Measurements from ENCODE around the gene SNRNP25. TPM values are rescaled to one million over a fixed set of nuclear protein-coding genes. Genes with fewer than 3 reads are reported as not detected.

SNRNP25 gene
- total RNA-seq, 1 donor from 2014 or later, result 14.3 TPM

GRCh38 chr16:89391-90302 is 36.0 kb downstream of the SNRNP25 start:
- DNase-seq (ENCODE audit: low spot score in 2 of 2), result no peak
- FAIRE-seq, result no peak

GRCh38 chr16:91484-91883 is 37.9 kb downstream of the SNRNP25 start:
- DNase-seq (ENCODE audit: low spot score in 2 of 2), result peak; percentile 73 to 76

GRCh38 chr16:92431-93339 is 39.1 kb downstream of the SNRNP25 start:
- DNase-seq (ENCODE audit: low spot score in 2 of 2) (no peak), FAIRE-seq (no peak)

More at GRCh38 chr16:91484-91883, 37.9 kb downstream of the SNRNP25 start:
- FAIRE-seq, result no peak

GRCh38 chr16:94918-95265 is 41.3 kb downstream of the SNRNP25 start:
- FAIRE-seq (no peak), DNase-seq (ENCODE audit: low spot score in 2 of 2) (no peak)

GRCh38 chr16:96935-97381 is 43.3 kb downstream of the SNRNP25 start:
- DNase-seq (ENCODE audit: low spot score in 2 of 2) (peak; percentile 78 to 95), FAIRE-seq (no peak)

- no peak for FAIRE-seq
- no peak for DNase-seq (ENCODE audit: low spot score in 2 of 2)
Measured at GRCh38 chr16:97822-98221, 44.2 kb downstream of the SNRNP25 start.

GRCh38 chr16:100989-101388 is 47.4 kb downstream of the SNRNP25 start:
- FAIRE-seq (no peak), DNase-seq (ENCODE audit: low spot score in 2 of 2) (no peak)

GRCh38 chr16:101586-101985 is 48.0 kb downstream of the SNRNP25 start:
- DNase-seq (ENCODE audit: low spot score in 2 of 2), result no peak
- no peak for FAIRE-seq

GRCh38 chr16:102060-102855 is 48.6 kb downstream of the SNRNP25 start:
- FAIRE-seq (no peak), DNase-seq (ENCODE audit: low spot score in 2 of 2) (no peak)

GRCh38 chr16:104355-104754 is 50.7 kb downstream of the SNRNP25 start:
- no peak for FAIRE-seq
- DNase-seq (ENCODE audit: low spot score in 2 of 2), result no peak

GRCh38 chr16:104928-105327 is 51.3 kb downstream of the SNRNP25 start:
- no peak for FAIRE-seq
- DNase-seq (ENCODE audit: low spot score in 2 of 2), result no peak

- no peak for DNase-seq (ENCODE audit: low spot score in 2 of 2)
- FAIRE-seq, result no peak
Measured at GRCh38 chr16:105521-105920, 51.9 kb downstream of the SNRNP25 start.

GRCh38 chr16:106623-107324 is 53.1 kb downstream of the SNRNP25 start:
- DNase-seq (ENCODE audit: low spot score in 2 of 2) (peak; percentile 56 to 74), FAIRE-seq (no peak)

Small RNAs within 50 kb of the gene (small RNA-seq; reads per million reads assigned to genes)
- gene MIR6859-4 (not detected), gene Z69720.2 (not detected)

Other genes starting within 250 kb of the SNRNP25 start
- 4.9 TPM for gene POLR3K, start 220 bp upstream of the SNRNP25 start, total RNA-seq
- gene RHBDF1, start 18.8 kb downstream of the SNRNP25 start, total RNA-seq, result 1.6 TPM
- gene MPG, start 24.4 kb downstream of the SNRNP25 start, total RNA-seq, result 48.9 TPM
- 8.2 TPM for gene NPRL3, start 84.8 kb downstream of the SNRNP25 start, total RNA-seq
- not detected for gene HBZ, start 98.8 kb downstream of the SNRNP25 start, total RNA-seq
- 29.3 TPM for gene HBM, start 112.2 kb downstream of the SNRNP25 start, total RNA-seq
- gene HBA2, start 119.0 kb downstream of the SNRNP25 start, total RNA-seq, result 823 TPM
- 371 TPM for gene HBA1, start 122.9 kb downstream of the SNRNP25 start, total RNA-seq
- 6.9 TPM for gene HBQ1, start 126.6 kb downstream of the SNRNP25 start, total RNA-seq
- gene LUC7L, start 175.6 kb downstream of the SNRNP25 start, total RNA-seq, result 75.0 TPM
- gene FAM234A, start 181.0 kb downstream of the SNRNP25 start, total RNA-seq, result 17.1 TPM
- 6.5 TPM for gene RGS11, start 222.1 kb downstream of the SNRNP25 start, total RNA-seq
- 51.4 TPM for gene ARHGDIG, start 226.8 kb downstream of the SNRNP25 start, total RNA-seq
- gene PDIA2, start 229.3 kb downstream of the SNRNP25 start, total RNA-seq, result 11.4 TPM

All from frontal cortex (tissue), 4 donors.